ENCODE results near the gene MARCOL.

MARCOL gene

DNA sequence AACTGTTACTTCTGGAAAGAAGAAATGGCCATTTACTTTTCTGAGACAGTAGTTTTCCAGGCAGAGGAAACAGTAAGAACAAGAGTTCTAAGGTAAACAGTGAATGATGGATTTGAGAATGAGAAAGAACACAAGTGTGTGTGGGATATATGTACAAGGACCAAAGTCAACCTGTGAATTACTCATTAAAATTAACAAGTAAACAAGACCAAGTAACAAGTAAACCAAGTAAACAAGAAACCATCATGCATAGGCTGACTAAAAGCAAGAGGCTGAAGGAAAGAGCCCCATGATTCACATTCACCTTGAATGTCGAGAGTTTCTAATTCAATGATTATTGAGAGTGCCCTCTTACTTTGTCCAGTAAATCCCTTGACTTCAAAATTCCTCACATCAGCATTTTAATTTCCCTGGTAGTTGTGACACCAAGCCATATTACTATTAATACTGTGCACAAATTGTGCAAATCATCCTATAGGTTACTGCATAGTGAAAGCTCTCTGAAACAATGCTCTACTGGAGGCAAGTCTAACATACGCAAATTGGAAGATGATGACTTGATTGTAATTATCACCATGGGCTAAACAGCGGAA is 9.8 kb upstream of the MARCOL start:
- no peaks in the 10 kb centered on the region for H3K27me3 ChIP-seq (ENCODE audit: insufficient read depth, insufficient read length)
- H3K9ac ChIP-seq (ENCODE audit: insufficient read length, low read depth), result no peak overlapping the region
- H3K4me1 ChIP-seq (ENCODE audit: insufficient read depth, insufficient read length), result no peaks in the 10 kb centered on the region
- H3K9me3 ChIP-seq (ENCODE audit: insufficient read depth, low read length), result no peaks in the 10 kb centered on the region
- no peak overlapping the region for H3K4me3 ChIP-seq (ENCODE audit: insufficient read length, low read depth)
- DNase-seq (ENCODE audit: low read depth, low spot score), result no peak
- no peaks in the 10 kb centered on the region for H3K36me3 ChIP-seq (ENCODE audit: insufficient read depth, insufficient read length, low read length)
- TF ChIP-seq YY1 (IDR thresholded peaks at IDR 0.05; ENCODE audit: insufficient read depth, insufficient read length), result no peak
- no peak for TF ChIP-seq SUZ12 (IDR thresholded peaks at IDR 0.05; ENCODE audit: extremely low read depth, insufficient read depth, insufficient read length)
- TF ChIP-seq ZNF274 (IDR thresholded peaks at IDR 0.05; ENCODE audit: low read depth, low read length), result no peak

DNA sequence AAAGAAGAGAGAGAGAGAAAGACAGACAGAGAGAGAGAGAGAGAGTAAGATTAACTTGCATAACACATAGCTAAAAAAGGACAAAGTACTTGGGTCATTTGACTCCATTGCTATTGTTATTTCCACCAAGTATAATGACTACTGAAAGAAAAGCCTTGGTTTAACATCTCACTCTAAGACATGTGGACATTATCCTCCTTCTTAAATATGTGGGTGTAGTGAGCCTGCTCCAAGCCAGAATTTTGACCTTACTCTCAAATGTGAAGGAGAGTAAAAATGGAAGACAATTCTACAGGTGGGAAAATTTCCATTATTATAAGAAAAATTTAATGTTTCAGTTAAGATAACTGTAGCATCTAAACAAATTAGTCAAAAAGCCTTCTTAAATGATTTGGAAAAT is 8.5 kb upstream of the MARCOL start:
- Histone ChIP-seq H3K4me1 (ENCODE audit: insufficient read depth, insufficient read length) (no peaks in the 10 kb centered on the region), H3K4me3 (ENCODE audit: insufficient read length, low read depth) (no peak overlapping the region), H3K27me3 (ENCODE audit: insufficient read depth, insufficient read length) (no peaks in the 10 kb centered on the region), H3K9me3 (ENCODE audit: insufficient read depth, low read length) (no peaks in the 10 kb centered on the region), H3K36me3 (ENCODE audit: insufficient read depth, insufficient read length, low read length) (no peaks in the 10 kb centered on the region), H3K9ac (ENCODE audit: insufficient read length, low read depth) (no peak overlapping the region)
- no peak for TF ChIP-seq SUZ12 (IDR thresholded peaks at IDR 0.05; ENCODE audit: extremely low read depth, insufficient read depth, insufficient read length)
- no peak for DNase-seq (ENCODE audit: low read depth, low spot score)

DNA sequence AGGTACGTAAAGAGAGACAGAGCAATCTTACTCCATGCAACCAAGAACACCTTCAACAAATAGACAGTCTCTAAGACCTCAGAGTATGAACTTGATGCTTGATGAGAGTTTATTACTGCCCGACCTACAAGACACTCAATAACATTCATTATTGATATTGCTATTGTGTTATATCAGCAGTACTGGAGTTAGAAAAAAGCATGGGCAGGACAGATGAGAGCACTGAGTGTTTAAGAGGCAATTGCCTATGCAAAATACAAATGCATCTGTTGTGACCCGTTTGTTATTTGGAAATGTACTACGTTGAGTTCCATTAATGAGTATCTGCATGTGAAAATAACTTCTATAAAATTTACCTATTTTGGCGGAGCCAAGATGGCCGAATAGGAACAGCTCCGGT is 8.1 kb upstream of the MARCOL start:
- no peak for TF ChIP-seq YY1 (IDR thresholded peaks at IDR 0.05; ENCODE audit: insufficient read depth, insufficient read length)
- TF ChIP-seq SUZ12 (IDR thresholded peaks at IDR 0.05; ENCODE audit: extremely low read depth, insufficient read depth, insufficient read length), result no peak
- TF ChIP-seq ZNF274 (IDR thresholded peaks at IDR 0.05; ENCODE audit: low read depth, low read length), result no peak
- H3K4me1 ChIP-seq (ENCODE audit: insufficient read depth, insufficient read length), result no peaks in the 10 kb centered on the region
- H3K27me3 ChIP-seq (ENCODE audit: insufficient read depth, insufficient read length), result no peaks in the 10 kb centered on the region
- peak overlapping the region; percentile 11 for H3K4me3 ChIP-seq (ENCODE audit: insufficient read length, low read depth)
- no peaks in the 10 kb centered on the region for H3K36me3 ChIP-seq (ENCODE audit: insufficient read depth, insufficient read length, low read length)
- no peak overlapping the region for H3K9ac ChIP-seq (ENCODE audit: insufficient read length, low read depth)
- H3K9me3 ChIP-seq (ENCODE audit: insufficient read depth, low read length), result no peaks in the 10 kb centered on the region
- no peak for DNase-seq (ENCODE audit: low read depth, low spot score)

DNA sequence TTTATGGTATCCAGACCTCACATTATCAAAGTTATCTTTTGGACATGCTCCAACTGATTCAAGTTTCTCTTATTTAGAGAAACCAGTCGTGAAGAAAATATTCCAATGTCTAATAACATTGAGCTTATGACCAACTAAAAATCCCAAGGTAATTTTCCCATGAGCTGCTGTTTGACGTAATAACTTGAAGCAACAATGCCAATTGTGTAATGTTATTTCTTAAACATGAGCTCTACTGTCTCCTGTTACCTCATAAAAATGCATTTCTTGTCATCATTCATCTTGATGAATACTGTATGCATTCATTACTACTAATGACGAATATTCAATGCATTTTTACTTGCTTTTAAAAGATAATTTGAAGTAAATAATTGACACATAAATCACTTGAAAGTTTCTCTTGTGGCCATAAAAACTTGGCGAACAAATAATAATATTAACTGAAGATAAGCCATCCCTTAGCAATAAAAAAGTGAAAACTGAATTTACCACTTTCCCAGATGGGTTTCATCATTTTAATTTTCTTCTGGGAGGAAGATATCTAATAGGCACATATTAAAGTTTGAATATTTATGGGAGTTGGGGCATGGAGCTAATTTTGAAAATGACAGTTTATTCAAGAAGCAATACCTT is 424 bp upstream of the MARCOL start:
- Histone ChIP-seq H3K9me3 (ENCODE audit: insufficient read depth, low read length) (no peaks in the 10 kb centered on the region), H3K36me3 (ENCODE audit: insufficient read depth, insufficient read length, low read length) (no peaks in the 10 kb centered on the region), H3K27me3 (ENCODE audit: insufficient read depth, insufficient read length) (no peaks in the 10 kb centered on the region), H3K9ac (ENCODE audit: insufficient read length, low read depth) (no peak overlapping the region), H3K4me3 (ENCODE audit: insufficient read length, low read depth) (no peak overlapping the region), H3K4me1 (ENCODE audit: insufficient read depth, insufficient read length) (no peaks in the 10 kb centered on the region)
- DNase-seq (ENCODE audit: low read depth, low spot score), result no peak
- no peak for TF ChIP-seq ZNF274 (IDR thresholded peaks at IDR 0.05; ENCODE audit: low read depth, low read length)
- no peak for TF ChIP-seq YY1 (IDR thresholded peaks at IDR 0.05; ENCODE audit: insufficient read depth, insufficient read length)

DNA sequence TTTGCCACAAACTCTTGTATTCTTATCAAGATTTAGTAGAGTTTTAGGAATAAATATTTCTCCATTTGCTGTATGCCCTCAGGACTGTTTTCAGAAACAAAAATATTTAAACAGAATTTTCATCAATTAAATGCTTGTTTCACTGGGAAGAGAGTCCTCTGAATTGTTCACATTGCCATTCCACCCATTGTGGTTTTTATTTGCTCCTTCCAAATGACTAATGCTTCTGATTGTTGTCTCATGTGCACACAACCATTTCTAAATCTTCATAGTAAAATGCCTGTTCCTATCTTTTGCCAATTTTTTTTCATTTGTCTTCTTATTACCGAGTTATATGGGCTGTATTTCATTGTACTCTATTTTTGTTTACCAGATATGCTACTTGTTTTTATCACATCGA is 10.6 kb downstream of the MARCOL start:
- Histone ChIP-seq H3K36me3 (ENCODE audit: insufficient read depth, insufficient read length, low read length) (no peaks in the 10 kb centered on the region), H3K4me3 (ENCODE audit: insufficient read length, low read depth) (no peak overlapping the region), H3K9me3 (ENCODE audit: insufficient read depth, low read length) (no peaks in the 10 kb centered on the region), H3K27me3 (ENCODE audit: insufficient read depth, insufficient read length) (no peaks in the 10 kb centered on the region), H3K4me1 (ENCODE audit: insufficient read depth, insufficient read length) (no peaks in the 10 kb centered on the region), H3K9ac (ENCODE audit: insufficient read length, low read depth) (no peak overlapping the region)
- TF ChIP-seq SUZ12 (IDR thresholded peaks at IDR 0.05; ENCODE audit: extremely low read depth, insufficient read depth, insufficient read length) (no peak), YY1 (IDR thresholded peaks at IDR 0.05; ENCODE audit: insufficient read depth, insufficient read length) (no peak), ZNF274 (IDR thresholded peaks at IDR 0.05; ENCODE audit: low read depth, low read length) (no peak)
- DNase-seq (ENCODE audit: low read depth, low spot score), result no peak

DNA sequence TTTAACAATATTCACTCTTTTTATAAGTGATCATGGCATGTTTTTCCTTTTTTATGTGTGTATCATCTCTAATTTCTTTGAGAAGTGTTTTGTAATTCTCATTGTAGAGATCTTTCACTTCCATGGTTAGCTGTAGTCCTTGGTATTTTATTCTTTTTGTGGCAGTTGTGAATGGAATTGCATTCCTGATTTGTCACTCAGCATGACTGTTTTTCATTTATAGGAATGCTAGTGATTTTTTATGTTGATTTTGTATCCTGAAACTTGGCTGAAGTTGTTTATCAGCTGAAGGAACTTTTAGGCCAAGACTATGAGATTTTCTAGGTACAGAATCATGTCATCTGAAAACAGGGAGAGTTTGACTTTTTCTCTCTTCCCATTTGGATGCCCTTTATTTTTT is 17.1 kb downstream of the MARCOL start:
- Histone ChIP-seq H3K9ac (ENCODE audit: insufficient read length, low read depth) (no peak overlapping the region), H3K4me3 (ENCODE audit: insufficient read length, low read depth) (no peak overlapping the region), H3K27me3 (ENCODE audit: insufficient read depth, insufficient read length) (no peaks in the 10 kb centered on the region), H3K9me3 (ENCODE audit: insufficient read depth, low read length) (peaks cover 6% of the 10 kb centered on the region; the same call in 1 of the 2 replicates), H3K4me1 (ENCODE audit: insufficient read depth, insufficient read length) (no peaks in the 10 kb centered on the region), H3K36me3 (ENCODE audit: insufficient read depth, insufficient read length, low read length) (no peaks in the 10 kb centered on the region)
- no peak for TF ChIP-seq SUZ12 (IDR thresholded peaks at IDR 0.05; ENCODE audit: extremely low read depth, insufficient read depth, insufficient read length)
- no peak for TF ChIP-seq ZNF274 (IDR thresholded peaks at IDR 0.05; ENCODE audit: low read depth, low read length)
- no peak for DNase-seq (ENCODE audit: low read depth, low spot score)

DNA sequence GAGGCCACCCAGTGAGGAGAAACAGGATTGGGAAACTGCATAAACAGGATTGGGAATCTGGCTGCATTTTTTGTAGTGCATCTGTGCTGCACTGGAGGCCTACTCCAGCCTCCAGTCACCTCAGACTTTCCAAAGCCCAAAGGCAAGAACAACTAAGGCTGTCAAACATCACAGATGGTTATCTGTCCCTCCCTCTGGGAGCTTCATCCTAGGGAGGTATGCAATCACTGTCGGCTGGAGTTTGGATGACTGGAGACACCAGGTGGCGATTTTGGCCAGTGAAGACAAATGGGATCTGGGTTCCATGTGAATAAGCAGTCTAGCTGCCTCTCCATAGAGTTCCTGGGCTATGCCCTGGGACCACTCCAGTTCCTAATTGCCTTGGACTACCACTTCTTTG is 21.0 kb downstream of the MARCOL start:
- no peak for DNase-seq (ENCODE audit: low read depth, low spot score)

More for the DNA sequence above, 21.0 kb downstream of the MARCOL start:
- Histone ChIP-seq H3K4me1 (ENCODE audit: insufficient read depth, insufficient read length) (no peaks in the 10 kb centered on the region), H3K4me3 (ENCODE audit: insufficient read length, low read depth) (no peak overlapping the region), H3K36me3 (ENCODE audit: insufficient read depth, insufficient read length, low read length) (no peaks in the 10 kb centered on the region), H3K9ac (ENCODE audit: insufficient read length, low read depth) (no peak overlapping the region), H3K27me3 (ENCODE audit: insufficient read depth, insufficient read length) (no peaks in the 10 kb centered on the region), H3K9me3 (ENCODE audit: insufficient read depth, low read length) (peaks cover 6% of the 10 kb centered on the region; the same call in 1 of the 2 replicates)
- TF ChIP-seq SUZ12 (IDR thresholded peaks at IDR 0.05; ENCODE audit: extremely low read depth, insufficient read depth, insufficient read length) (no peak), YY1 (IDR thresholded peaks at IDR 0.05; ENCODE audit: insufficient read depth, insufficient read length) (no peak), ZNF274 (IDR thresholded peaks at IDR 0.05; ENCODE audit: low read depth, low read length) (no peak)
